ENCODE results near the gene UBE3B.

GRCh38 chr12:109496306-109496705, 18.9 kb downstream of the UBE3B start:
- no peak for TF ChIP-seq CTCF (IDR thresholded peaks at IDR 0.05)
- no peak for TF ChIP-seq POLR2AphosphoS5 (IDR thresholded peaks at IDR 0.05)
